Right lobe of liver (tissue), 6 donors: Measurements from ENCODE around the gene FBXO41. TPM values are rescaled to one million over a fixed set of nuclear protein-coding genes. Genes with fewer than 3 reads are reported as not detected.

Experiments
- ATAC-seq, 4 donors: fragments of 200-7000 bp; cut with Tn5 transposase; one replicate each; pipeline ENCODE4 v1.9.1; 2020; ENCODE audit warnings: mild to moderate bottlenecking in 4 of 4, moderate library complexity in 4 of 4
- DNase-seq, 3 donors: peaks; one replicate each; pipeline ENCODE4 v3.0.0-alpha.2; 2020
- H3K27ac ChIP-seq, 3 donors: fragments of 200-600 bp; one replicate each; pipeline ENCODE4 v1.8.0; 2022
- H3K27me3 ChIP-seq, 2 donors: fragments of 200-600 bp; one replicate each; pipeline ENCODE4 v1.8.0; 2022
- H3K36me3 ChIP-seq, 4 donors: fragments of 200-600 bp; sonication (generic) in 1 of 4; one replicate each; pipeline versions ENCODE4 v1.5.1 to v1.8.0; 2017 to 2022; ENCODE audit warnings: control low read depth in 1 of 4
- H3K4me1 ChIP-seq, 4 donors: fragments of 200-600 bp; sonication (generic) in 1 of 4; one replicate each; pipeline versions ENCODE4 v1.5.1 to v1.8.0; 2017 to 2022; ENCODE audit warnings: control low read depth in 1 of 4
- H3K4me3 ChIP-seq, 3 donors: fragments of 200-600 bp; one replicate each; pipeline ENCODE4 v1.8.0; 2022
- H3K9me3 ChIP-seq, 4 donors: fragments of 200-600 bp; sonication (generic) in 1 of 4; one replicate each; pipeline versions ENCODE4 v1.5.1 to v1.8.0; 2017 to 2022; ENCODE audit warnings: control low read depth in 1 of 4
- CTCF ChIP-seq, 4 donors: fragments of 200-600 bp in 3 of 4; fragments of 450-650 bp in 1 of 4; IDR thresholded peaks; one replicate each; pipeline versions ENCODE4 v1.5.1 to v1.8.0; 2016 to 2022; ENCODE audit warnings: antibody characterized with exemption in 4 of 4, mild to moderate bottlenecking in 2 of 4
- POLR2A ChIP-seq: fragments of 450-650 bp; IDR thresholded peaks from one replicate; pipeline ENCODE4 v1.6.1; 2017; ENCODE audit warnings: antibody characterized with exemption, mild to moderate bottlenecking
- WGBS: methylation state at CpG from one replicate; pipeline ENCODE4 v1.1.6; 2018; ENCODE audit warnings: low coverage, low lambda C conversion rate; ENCODE audit not compliant: insufficient coverage; ENCODE audit errors: missing lambda C conversion rate; 5-methylcytosine and 5-hydroxymethylcytosine counted together
- intact Hi-C, 2 donors: fragments of 100-400 bp; cut with DNase I; formaldehyde crosslinking; loops; one replicate each; pipeline versions ENCODE4 v1.11.2 to v1.14.1; 2022
- total RNA-seq, 6 experiments: library from RNA; depleted of rRNA in 2 of 6; stranded (reverse); fragments of >200 nt in 2 of 6; fragmentation: NEBNext Ultra II Directional in 3 of 6; extraction: Animal tissue kit (Norgen Biotek cat#: 25700) in 3 of 6; gene quantifications; one replicate each; pipeline versions ENCODE4 v1.1.0 to v1.2.4, GENCODE V29; 2016 to 2023
- donor health status: DM: no; HTN: yes; CAD: no.
- donor health status: DM: no; HTN: no; CAD: no.
- donor health status: DM: no; HTN: no; CAD: no.
- donor health status: DM: no; HTN: yes; CAD: no.
- donor health status: DM: no; HTN: yes; CAD: no.

The FBXO41 gene
- total RNA-seq, 6 experiments from 2014 or later, result 0.13 to 0.65 (median 0.38) TPM

GRCh38 chr2:73297586-73297985 lies 13.3 kb upstream of the FBXO41 start:
- Histone ChIP-seq H3K36me3 (no peaks in the 10 kb centered on the region), H3K27ac (no peak overlapping the region), H3K4me3 (no peak overlapping the region), H3K9me3 (no peaks in the 10 kb centered on the region), H3K4me1 (peaks cover 0 to 5% (median 0%) of the 10 kb centered on the region in 4 donors), H3K27me3 (peaks cover 0 to 16% of the 10 kb centered on the region in 2 donors)
- 28% methylated on average over 4 of the region's 4 CpGs for WGBS
- intact Hi-C loops, result no loop called here
- TF ChIP-seq POLR2A (no peak), CTCF (IDR thresholded peaks at IDR 0.05) (no peak)
- ATAC-seq, result no peak
- no peak for DNase-seq

GRCh38 chr2:73297151-73297559 lies 12.9 kb upstream of the FBXO41 start:
- ATAC-seq, result no peak
- Histone ChIP-seq H3K4me3 (no peak overlapping the region), H3K27me3 (peaks cover 0 to 16% of the 10 kb centered on the region in 2 donors), H3K4me1 (peaks cover 0 to 5% (median 0%) of the 10 kb centered on the region in 4 donors), H3K9me3 (no peaks in the 10 kb centered on the region), H3K27ac (no peak overlapping the region), H3K36me3 (no peaks in the 10 kb centered on the region)
- intact Hi-C loops, result no loop called here
- DNase-seq, result no peak
- 0% methylated on average over 1 of the region's 2 CpGs for WGBS
- TF ChIP-seq CTCF (IDR thresholded peaks at IDR 0.05), result no peak
- TF ChIP-seq POLR2A, result no peak

- intact Hi-C loops, result no loop called here
- Histone ChIP-seq H3K27ac (no peak overlapping the region), H3K9me3 (no peaks in the 10 kb centered on the region), H3K4me1 (peaks cover 0 to 5% (median 0%) of the 10 kb centered on the region in 4 donors), H3K4me3 (no peak overlapping the region), H3K27me3 (peaks cover 0 to 25% of the 10 kb centered on the region in 2 donors), H3K36me3 (no peaks in the 10 kb centered on the region)
- 7% methylated on average over 5 of the region's 5 CpGs for WGBS
- DNase-seq, result no peak
- no peak for TF ChIP-seq CTCF (IDR thresholded peaks at IDR 0.05)
- TF ChIP-seq POLR2A, result no peak
- no peak for ATAC-seq
Observed at GRCh38 chr2:73295751-73296400, 11.6 kb upstream of the FBXO41 start.

- no peaks in the 10 kb centered on the region for H3K9me3 ChIP-seq
- WGBS, result 56% methylated on average over 2 of the region's 2 CpGs
- H3K4me3 ChIP-seq, result no peak overlapping the region
- TF ChIP-seq POLR2A (no peak), CTCF (IDR thresholded peaks at IDR 0.05) (no peak)
- no peak for DNase-seq
- intact Hi-C loops, result no loop called here
- peaks cover 0 to 5% (median 0%) of the 10 kb centered on the region in 4 donors for H3K4me1 ChIP-seq
- peaks cover 0 to 25% of the 10 kb centered on the region in 2 donors for H3K27me3 ChIP-seq
- ATAC-seq, result no peak
- no peak overlapping the region for H3K27ac ChIP-seq
- H3K36me3 ChIP-seq, result no peaks in the 10 kb centered on the region
Observed at GRCh38 chr2:73294239-73294638, 10.0 kb upstream of the FBXO41 start.
